Measurements from ENCODE around the gene AUTS2.

Gene AUTS2

GRCh38 chr7:70660819-70661191 lies 1062.5 kb downstream of the AUTS2 start:
- no peak for DNase-seq

GRCh38 chr7:70663680-70664079 lies 1065.4 kb downstream of the AUTS2 start:
- no peak for DNase-seq

GRCh38 chr7:70665997-70666396 lies 1067.7 kb downstream of the AUTS2 start:
- DNase-seq, result no peak

- no peak for DNase-seq
Observed at GRCh38 chr7:70667406-70667805, 1069.1 kb downstream of the AUTS2 start.

- no peak for DNase-seq
Observed at GRCh38 chr7:70668606-70669358, 1070.5 kb downstream of the AUTS2 start.

GRCh38 chr7:70669854-70670253 lies 1071.6 kb downstream of the AUTS2 start:
- no peak for DNase-seq

GRCh38 chr7:70670288-70670687 lies 1072.0 kb downstream of the AUTS2 start:
- no peak for DNase-seq

- no peak for DNase-seq
Observed at GRCh38 chr7:70673778-70674570, 1075.7 kb downstream of the AUTS2 start.

GRCh38 chr7:70674571-70675010 lies 1076.3 kb downstream of the AUTS2 start:
- no peak for DNase-seq

GRCh38 chr7:70676243-70676642 lies 1078.0 kb downstream of the AUTS2 start:
- no peak for DNase-seq

- peak; percentile 37 to 42 for DNase-seq
Observed at GRCh38 chr7:70678621-70679251, 1080.5 kb downstream of the AUTS2 start.

GRCh38 chr7:70679661-70680060 lies 1081.4 kb downstream of the AUTS2 start:
- peak in 1 of 2 experiments; percentile 54 for DNase-seq

- no peak for DNase-seq
Observed at GRCh38 chr7:70680306-70680705, 1082.0 kb downstream of the AUTS2 start.

- no peak for DNase-seq
Observed at GRCh38 chr7:70680743-70681468, 1082.6 kb downstream of the AUTS2 start.

- DNase-seq, result peak; percentile 39 to 49
Observed at GRCh38 chr7:70681469-70682350, 1083.4 kb downstream of the AUTS2 start.

- DNase-seq, result no peak
Observed at GRCh38 chr7:70684173-70684572, 1085.9 kb downstream of the AUTS2 start.

- DNase-seq, result no peak
Observed at GRCh38 chr7:70693321-70693685, 1095.0 kb downstream of the AUTS2 start.

- peak; percentile 42 to 65 for DNase-seq
Observed at GRCh38 chr7:70693686-70694433, 1095.6 kb downstream of the AUTS2 start.

- DNase-seq, result peak; percentile 28 to 43
Observed at GRCh38 chr7:70694434-70694970, 1096.2 kb downstream of the AUTS2 start.

GRCh38 chr7:70694971-70695794 lies 1096.9 kb downstream of the AUTS2 start:
- peak in 1 of 2 experiments; percentile 40 for DNase-seq

Data from activated T-cell treated with anti-CD3 and anti-CD28 coated beads, Interleukin-2, amount 50 U/mL, for 48 hours (primary cell).